T follicular helper cell (primary cell): ENCODE results near the gene C2orf66.

Source experiments
- DNase-seq: peaks from one replicate; pipeline ENCODE4 v3.0.0-alpha.2; 2020; ENCODE audit warnings: low read depth

The C2orf66 gene

GRCh38 chr2:196759378-196759706 is 49.8 kb downstream of the C2orf66 start:
- no peak for DNase-seq

- DNase-seq = no peak
Observed at GRCh38 chr2:196758474-196759377, 50.4 kb downstream of the C2orf66 start.
